Stimulated activated effector memory CD8-positive, alpha-beta T cell treated with anti-CD3 and anti-CD28 coated beads, Interleukin-12 subunit alpha, Interleukin-12 subunit beta, amount 100 ng/mL, for 72 hours (primary cell): ENCODE data around the gene TBATA.

Source experiments
- ATAC-seq: fragments of 150-1000 bp; cut with Tn5 transposase; 2 replicates; pipeline ENCODE4 v1.10.0; 2021
- DNase-seq, 2 donors: peaks; one replicate each; pipeline ENCODE4 v3.0.0; 2021 to 2022; ENCODE audit warnings: low spot score in 2 of 2
- H3K27ac Mint-ChIP-seq: one replicate; pipeline ENCODE4 v1.8.0; 2022; ENCODE audit warnings: mild to moderate bottlenecking, mixed read lengths
- H3K36me3 Mint-ChIP-seq: one replicate; pipeline ENCODE4 v1.8.0; 2022; ENCODE audit warnings: mild to moderate bottlenecking, mixed read lengths
- H3K4me1 Mint-ChIP-seq: one replicate; pipeline ENCODE4 v1.8.0; 2022; ENCODE audit warnings: mixed read lengths
- H3K4me3 Mint-ChIP-seq: one replicate; pipeline ENCODE4 v1.8.0; 2022; ENCODE audit warnings: mild to moderate bottlenecking, mixed read lengths
- H3K9me3 Mint-ChIP-seq: one replicate; pipeline ENCODE4 v1.8.0; 2022; ENCODE audit warnings: mixed read lengths

TBATA gene

DNA sequence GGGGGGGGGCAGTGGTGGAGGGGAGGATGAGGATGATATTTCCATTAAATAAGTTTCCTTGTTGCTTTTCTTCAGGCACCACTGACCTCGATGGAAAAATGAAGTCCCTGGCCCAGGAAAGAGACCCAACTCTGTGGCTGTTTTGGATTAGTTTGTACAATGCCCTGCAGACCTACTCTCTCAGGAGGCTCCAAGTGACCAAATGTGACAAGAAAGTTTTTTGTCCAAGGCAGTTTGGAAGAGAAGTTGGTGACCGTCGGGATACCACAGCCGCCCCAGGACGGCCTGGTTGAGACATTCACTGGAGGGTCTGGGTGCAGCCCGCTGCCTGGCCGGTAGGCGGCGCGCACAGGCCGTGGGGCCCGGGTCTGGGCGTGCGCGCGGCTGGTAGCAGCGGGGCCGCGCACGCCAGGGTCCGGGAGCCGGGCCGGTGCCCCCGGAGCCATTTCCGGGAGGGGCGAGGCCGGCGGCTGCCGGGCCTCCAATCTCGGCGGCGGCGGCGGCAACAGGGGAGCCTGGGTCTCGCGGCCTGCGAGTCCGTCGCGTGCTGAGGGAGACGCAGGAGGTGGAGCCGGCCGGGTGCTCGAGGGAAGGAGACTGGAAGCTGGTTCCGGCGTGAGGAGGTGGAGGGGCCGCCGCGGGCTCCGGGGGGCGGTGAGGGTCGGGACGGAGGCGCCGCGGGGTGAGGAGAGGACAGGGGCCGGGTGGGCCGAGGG, 30.5 kb upstream of the TBATA start, which contains the start of gene SGPL1:
TSS of gene SGPL1 (plus strand) at position 445 of the 716 bp plus-strand sequence. CDS start 906 bp downstream, outside the sequence.
- H3K27ac Mint-ChIP-seq = peak within 1 kb of the TSS; percentile 67
- DNase-seq = peak; percentile 94 to 97
- ATAC-seq = peak; percentile 95
- H3K4me3 Mint-ChIP-seq = peak within 1 kb of the TSS; percentile 88
- H3K4me1 Mint-ChIP-seq = peaks cover 43% of the 10 kb centered on the region
- peaks cover 40% of the 10 kb centered on the region for H3K36me3 Mint-ChIP-seq
- H3K9me3 Mint-ChIP-seq = no peaks in the 10 kb centered on the region

DNA sequence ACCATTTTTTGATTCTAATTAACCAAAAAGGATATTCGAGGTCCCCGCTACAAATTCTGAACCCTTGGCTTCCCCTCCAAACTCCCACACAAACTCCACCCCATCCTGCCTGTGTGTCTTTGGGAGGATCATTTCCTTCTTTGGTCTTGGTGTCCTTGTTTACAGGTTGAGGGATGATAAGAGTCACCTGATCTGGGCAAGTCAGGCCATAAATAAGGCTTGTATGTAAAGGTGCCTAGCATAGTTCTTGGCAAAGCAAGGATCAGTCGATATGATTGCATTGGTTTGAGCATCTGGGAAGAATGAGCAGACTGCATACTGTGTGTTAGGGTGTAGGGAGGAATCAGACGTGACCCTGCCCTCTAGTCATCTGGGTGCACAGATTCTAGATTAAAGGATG, 28.9 kb upstream of the TBATA start:
- Mint-ChIP-seq H3K9me3 (no peaks in the 10 kb centered on the region), H3K27ac (peak overlapping the region; percentile 67), H3K4me3 (peak overlapping the region; percentile 88), H3K4me1 (peaks cover 36% of the 10 kb centered on the region), H3K36me3 (peaks cover 25% of the 10 kb centered on the region)
- DNase-seq = no peak
- ATAC-seq = no peak

DNA sequence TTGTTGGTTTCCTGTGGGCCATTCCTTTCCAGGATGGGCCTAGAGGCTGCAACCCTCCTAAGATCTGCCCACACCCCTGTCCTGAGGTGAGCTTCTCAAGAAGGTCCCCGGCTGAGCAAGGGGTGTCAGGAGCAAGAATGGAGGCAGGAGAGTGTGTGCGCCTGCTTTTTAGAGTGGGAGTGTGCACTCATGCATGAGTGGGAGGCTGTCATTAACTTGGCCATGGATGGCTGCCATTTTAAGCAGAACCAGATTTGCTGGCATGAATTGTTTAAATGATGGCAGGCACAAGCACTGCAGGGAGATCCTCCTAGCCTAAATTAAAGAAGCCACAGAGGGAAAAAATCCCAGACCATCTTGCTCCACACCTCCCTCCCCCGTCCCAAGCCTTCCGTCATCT, 27.6 kb upstream of the TBATA start:
- H3K9me3 Mint-ChIP-seq = no peaks in the 10 kb centered on the region
- ATAC-seq = no peak
- H3K4me1 Mint-ChIP-seq = peaks cover 23% of the 10 kb centered on the region
- H3K27ac Mint-ChIP-seq = no peak overlapping the region
- H3K36me3 Mint-ChIP-seq = peaks cover 16% of the 10 kb centered on the region
- H3K4me3 Mint-ChIP-seq = no peak overlapping the region
- DNase-seq = no peak

DNA sequence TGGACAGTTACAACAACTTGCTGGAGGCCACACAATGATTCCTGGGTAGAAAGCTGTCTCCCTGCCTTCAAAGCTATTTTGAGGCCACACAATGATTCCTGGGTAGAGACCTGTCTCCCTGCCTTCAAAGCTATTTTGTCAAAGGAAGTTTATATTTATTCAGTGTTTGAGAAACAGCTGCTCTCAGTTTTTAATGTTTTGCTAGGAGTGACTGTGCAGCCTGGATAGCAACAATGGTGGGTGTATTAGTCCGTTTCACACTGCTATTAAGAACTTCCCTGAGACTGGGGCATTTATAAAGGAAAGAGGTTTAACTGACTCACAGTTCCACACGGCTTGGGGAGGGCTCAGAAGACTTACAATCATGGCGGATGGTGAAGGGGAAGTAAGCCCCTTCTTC, 26.7 kb upstream of the TBATA start:
- H3K4me1 Mint-ChIP-seq = peaks cover 16% of the 10 kb centered on the region
- ATAC-seq (no peak), DNase-seq (peak in 1 of 2 donors; percentile 25)
- H3K27ac Mint-ChIP-seq = no peak overlapping the region
- no peak overlapping the region for H3K4me3 Mint-ChIP-seq
- no peaks in the 10 kb centered on the region for H3K9me3 Mint-ChIP-seq
- H3K36me3 Mint-ChIP-seq = peaks cover 8% of the 10 kb centered on the region

DNA sequence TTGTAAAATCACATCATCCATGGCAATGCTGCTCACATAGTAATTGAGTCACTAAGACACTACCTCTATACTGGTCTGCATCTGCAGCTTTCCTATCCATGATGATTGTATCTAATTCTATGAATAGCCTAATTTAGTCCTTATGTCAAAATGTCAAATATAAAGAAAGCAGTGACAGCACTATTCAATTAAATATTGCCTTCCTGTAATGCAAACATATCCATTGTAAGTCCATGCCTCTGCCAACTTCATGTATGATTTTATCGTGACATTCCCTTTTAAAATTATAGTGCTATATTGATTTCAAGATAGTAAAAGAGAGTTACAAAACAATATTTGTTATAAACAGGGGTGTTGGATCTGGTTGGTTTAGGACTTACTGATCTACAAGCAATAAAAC, 25.8 kb upstream of the TBATA start:
- ATAC-seq = no peak
- DNase-seq = no peak
- H3K4me3 Mint-ChIP-seq = no peak overlapping the region
- H3K4me1 Mint-ChIP-seq = peaks cover 9% of the 10 kb centered on the region
- H3K9me3 Mint-ChIP-seq = no peaks in the 10 kb centered on the region
- H3K27ac Mint-ChIP-seq = no peak overlapping the region
- no peaks in the 10 kb centered on the region for H3K36me3 Mint-ChIP-seq

DNA sequence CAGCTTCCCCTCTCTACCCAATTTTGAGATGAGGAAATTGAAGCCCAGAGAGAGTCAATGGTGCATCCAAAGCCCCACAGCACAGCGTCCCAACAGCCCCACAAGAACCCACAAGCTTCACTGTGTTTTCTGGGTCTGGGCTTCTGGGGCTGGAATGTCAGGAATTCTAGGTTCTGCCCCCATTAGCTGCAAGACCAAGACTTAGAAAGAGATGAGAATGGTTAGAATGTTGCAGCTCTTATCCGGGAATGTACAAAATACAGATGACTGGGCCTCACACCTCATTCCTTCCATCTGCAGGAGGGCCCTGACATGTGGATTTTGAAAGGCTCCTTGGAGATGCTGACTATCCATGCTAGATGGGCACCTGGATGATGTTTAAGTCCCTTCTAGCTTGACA, 24.5 kb upstream of the TBATA start:
- Mint-ChIP-seq H3K27ac (no peak overlapping the region), H3K9me3 (no peaks in the 10 kb centered on the region), H3K4me1 (peaks cover 7% of the 10 kb centered on the region), H3K4me3 (no peak overlapping the region), H3K36me3 (no peaks in the 10 kb centered on the region)
- DNase-seq (peak in 1 of 2 donors; percentile 4), ATAC-seq (no peak)

DNA sequence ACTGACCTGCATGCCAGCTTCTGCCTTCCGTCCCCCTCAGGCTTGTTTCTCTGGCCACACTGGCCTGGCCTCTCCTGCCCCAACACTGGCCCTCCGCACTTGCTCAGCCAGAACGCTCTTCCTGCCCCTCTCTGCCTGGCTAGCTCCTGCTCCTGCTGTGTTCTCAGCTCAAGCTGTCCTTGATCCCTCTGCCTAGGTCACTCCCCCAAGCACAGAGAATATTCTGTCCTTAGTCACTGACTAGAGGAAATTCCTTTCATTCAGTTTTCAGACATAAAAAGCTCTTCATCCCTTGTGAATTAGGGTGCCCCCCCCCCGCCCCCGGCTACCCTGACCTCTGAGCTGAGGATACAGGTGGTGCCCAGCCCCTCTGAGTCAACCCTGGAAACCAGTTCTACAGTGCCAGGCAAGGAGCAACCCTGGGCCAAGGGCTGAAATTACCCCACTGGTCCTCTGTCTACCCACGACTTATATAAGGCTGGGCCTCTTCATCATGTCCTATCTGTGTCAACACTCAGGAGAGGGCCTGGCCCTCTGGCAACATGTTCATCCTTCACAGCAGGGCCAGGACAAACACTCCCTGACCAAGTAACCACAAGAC, 23.9 kb upstream of the TBATA start:
- no peak overlapping the region for H3K4me3 Mint-ChIP-seq
- DNase-seq = peak in 1 of 2 donors; percentile 10

DNA sequence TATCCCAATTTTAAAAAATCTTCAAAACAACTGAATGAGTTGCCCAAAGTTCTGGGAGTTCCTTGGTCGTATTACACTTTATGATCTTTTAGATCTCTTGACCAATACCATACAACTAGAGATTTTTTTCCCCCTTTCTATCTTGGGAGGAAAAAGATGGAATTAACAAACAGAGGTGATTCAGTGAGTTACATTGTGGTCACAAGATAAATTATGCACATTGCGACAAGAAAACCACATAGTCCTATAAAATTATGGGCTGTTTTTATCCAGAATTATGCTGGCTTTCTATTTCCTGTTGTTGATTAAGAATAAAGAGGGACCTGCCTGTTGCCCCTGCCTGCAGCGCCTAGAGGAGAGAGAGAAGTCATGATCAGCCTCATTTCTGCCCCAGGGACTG, 22.4 kb upstream of the TBATA start:
- Mint-ChIP-seq H3K4me3 (no peak overlapping the region), H3K9me3 (no peaks in the 10 kb centered on the region), H3K36me3 (no peaks in the 10 kb centered on the region), H3K27ac (no peak overlapping the region), H3K4me1 (no peaks in the 10 kb centered on the region)
- DNase-seq (no peak), ATAC-seq (no peak)

More for the DNA sequence above, 23.9 kb upstream of the TBATA start:
- peaks cover 1% of the 10 kb centered on the region for H3K4me1 Mint-ChIP-seq
- no peaks in the 10 kb centered on the region for H3K9me3 Mint-ChIP-seq
- H3K36me3 Mint-ChIP-seq = no peaks in the 10 kb centered on the region
- ATAC-seq = no peak
- H3K27ac Mint-ChIP-seq = no peak overlapping the region

DNA sequence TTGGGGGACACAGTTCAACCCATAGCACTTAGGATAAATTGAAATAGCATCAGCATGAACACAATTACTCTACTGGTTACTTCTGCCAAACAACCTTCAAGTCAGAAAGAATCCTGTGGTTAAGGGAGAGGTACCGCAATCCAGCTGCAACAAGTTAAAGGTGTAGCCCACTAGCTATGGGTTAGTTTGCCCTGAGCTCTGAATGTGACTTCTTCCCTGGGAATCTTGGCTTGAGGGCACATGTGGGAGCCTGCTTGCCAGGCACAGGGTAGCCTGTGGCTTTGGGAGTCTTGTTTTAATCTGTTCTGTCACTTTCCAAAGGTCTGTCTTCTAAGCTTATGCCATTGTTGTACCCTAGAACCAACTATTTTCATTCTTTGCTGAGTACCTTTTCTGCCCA, 21.7 kb upstream of the TBATA start:
- H3K36me3 Mint-ChIP-seq = no peaks in the 10 kb centered on the region
- H3K4me1 Mint-ChIP-seq = no peaks in the 10 kb centered on the region
- H3K4me3 Mint-ChIP-seq = no peak overlapping the region
- no peak overlapping the region for H3K27ac Mint-ChIP-seq
- ATAC-seq (no peak), DNase-seq (peak in 1 of 2 donors; percentile 20)
- H3K9me3 Mint-ChIP-seq = no peaks in the 10 kb centered on the region

DNA sequence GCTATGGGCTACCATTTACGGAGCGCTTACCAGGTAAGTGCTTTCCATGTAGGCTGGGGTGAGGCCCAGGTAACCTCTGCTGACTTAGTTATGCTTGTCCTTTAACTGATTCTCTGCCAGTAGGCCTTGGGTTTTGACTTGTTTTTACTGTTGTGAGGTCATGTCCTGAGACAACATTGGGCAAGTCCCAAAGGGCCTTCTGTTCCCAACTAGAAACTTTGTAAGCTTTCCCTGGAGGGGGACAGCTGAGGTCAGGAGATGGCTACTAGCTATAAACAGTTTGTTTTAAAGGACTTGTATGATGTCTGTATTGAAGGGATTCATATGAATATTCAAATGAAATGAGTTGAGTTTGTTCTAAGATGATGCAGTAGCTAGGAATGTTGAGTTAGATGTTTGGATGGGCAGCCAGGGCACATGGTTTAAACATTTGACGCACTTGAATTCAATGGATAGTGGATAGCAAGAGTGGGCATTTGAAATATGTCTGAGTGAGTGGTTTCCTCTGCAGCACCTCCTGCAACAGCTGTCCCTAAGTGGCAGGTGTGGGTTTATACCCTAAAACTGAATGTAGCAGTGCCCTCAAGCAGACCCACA, 20.5 kb upstream of the TBATA start:
- Mint-ChIP-seq H3K9me3 (no peaks in the 10 kb centered on the region), H3K36me3 (no peaks in the 10 kb centered on the region), H3K4me1 (no peaks in the 10 kb centered on the region), H3K27ac (no peak overlapping the region), H3K4me3 (no peak overlapping the region)
- DNase-seq (peak in 1 of 2 donors; percentile 25), ATAC-seq (no peak)

DNA sequence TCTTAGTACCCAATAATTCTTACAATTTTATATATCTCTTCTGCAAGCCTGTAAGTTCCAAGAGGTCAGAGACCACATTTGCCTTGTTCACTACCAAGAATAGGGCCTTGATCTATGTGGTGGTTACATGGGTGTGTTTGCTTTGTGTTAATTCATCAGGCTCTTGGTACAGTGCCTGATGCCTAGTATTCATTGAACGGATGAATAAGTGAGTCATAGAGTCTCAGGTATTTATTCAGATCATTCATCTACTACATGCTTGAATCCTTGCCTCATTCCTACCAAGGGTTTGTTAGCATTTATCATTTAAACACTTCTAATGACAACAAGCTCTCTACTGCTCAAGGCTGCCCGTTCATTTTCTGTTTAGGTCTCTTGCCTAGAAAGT, 19.2 kb upstream of the TBATA start:
- ATAC-seq (no peak), DNase-seq (no peak)
- H3K27ac Mint-ChIP-seq = no peak overlapping the region
- no peaks in the 10 kb centered on the region for H3K9me3 Mint-ChIP-seq
- no peak overlapping the region for H3K4me3 Mint-ChIP-seq
- no peaks in the 10 kb centered on the region for H3K4me1 Mint-ChIP-seq
- no peaks in the 10 kb centered on the region for H3K36me3 Mint-ChIP-seq

DNA sequence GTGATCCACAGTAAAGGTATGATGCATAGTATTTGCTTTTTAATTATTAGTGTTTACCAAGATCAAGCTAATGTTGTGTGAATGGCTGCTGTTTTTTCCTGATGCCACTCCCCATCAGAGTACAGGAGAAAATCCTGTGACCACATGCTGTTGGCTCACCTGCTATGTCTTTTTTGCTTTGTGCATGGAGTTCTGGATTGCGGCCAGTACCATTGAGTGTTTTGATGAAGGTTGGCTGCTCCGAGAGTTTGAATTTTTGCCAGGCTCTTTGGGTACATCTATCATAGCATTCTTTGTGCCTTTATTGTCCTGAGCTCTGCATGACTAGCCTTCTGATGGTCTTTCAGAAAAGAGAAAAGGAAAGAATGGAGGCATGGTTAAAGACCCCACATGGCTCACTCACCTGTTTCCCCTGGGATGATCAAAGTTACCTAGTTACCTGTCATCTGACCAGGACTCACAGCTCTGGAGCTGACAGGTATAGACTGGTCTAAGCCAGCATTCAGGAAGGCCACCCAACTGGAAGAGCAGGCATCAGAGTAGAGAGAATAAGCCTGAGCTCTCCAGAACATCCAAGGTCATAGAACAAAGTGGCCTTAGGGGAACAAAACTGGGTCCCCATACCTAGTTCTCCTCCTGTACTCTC, 18.7 kb upstream of the TBATA start:
- ATAC-seq (no peak), DNase-seq (peak in 1 of 2 donors; percentile 30)
- Mint-ChIP-seq H3K4me3 (no peak overlapping the region), H3K4me1 (no peaks in the 10 kb centered on the region), H3K9me3 (no peaks in the 10 kb centered on the region), H3K27ac (no peak overlapping the region), H3K36me3 (no peaks in the 10 kb centered on the region)

DNA sequence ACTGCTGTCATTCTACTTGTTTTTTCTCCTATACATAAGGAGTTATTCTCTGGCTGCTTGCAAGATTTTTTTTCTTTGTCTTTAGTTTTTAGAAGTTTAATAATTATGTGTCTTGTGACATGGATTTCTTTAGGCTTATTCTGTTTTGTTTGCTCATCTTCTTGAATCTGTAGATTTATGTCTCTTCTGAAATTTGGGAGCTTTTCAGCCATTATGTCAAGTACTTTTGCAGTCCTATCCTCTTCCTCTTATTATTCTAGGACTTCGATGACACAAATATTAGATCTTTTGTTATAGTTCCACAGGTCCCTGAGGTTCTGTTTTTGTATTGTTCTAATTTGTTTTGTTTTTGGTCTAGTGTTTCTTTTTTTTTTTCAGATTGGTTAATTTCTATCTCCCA, 16.7 kb upstream of the TBATA start:
- DNase-seq (no peak), ATAC-seq (no peak)
- no peaks in the 10 kb centered on the region for H3K36me3 Mint-ChIP-seq
- H3K4me3 Mint-ChIP-seq = no peak overlapping the region
- no peaks in the 10 kb centered on the region for H3K4me1 Mint-ChIP-seq
- no peaks in the 10 kb centered on the region for H3K9me3 Mint-ChIP-seq
- no peak overlapping the region for H3K27ac Mint-ChIP-seq

DNA sequence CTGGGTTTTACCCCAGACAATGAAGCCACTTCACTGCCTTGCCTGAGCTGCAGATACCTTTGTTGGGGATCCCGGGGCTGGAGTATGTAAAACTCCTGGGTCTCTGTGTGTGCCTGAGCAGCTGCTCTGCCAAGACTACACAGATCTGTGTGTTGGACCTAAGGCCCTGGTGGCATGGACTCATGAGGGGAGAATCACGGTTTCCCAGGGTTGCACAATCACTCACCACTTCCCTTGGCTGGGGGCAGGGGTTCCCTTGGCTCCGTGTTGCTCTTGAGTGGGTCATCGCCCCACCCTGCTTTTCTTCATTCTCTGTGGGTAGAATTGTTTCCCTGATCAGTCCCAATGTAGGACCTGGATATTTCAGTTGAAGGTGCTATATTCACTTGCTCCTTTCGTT, 13.9 kb upstream of the TBATA start:
- peaks cover 3% of the 10 kb centered on the region for H3K9me3 Mint-ChIP-seq
- no peaks in the 10 kb centered on the region for H3K36me3 Mint-ChIP-seq
- no peak overlapping the region for H3K4me3 Mint-ChIP-seq
- DNase-seq = no peak
- H3K4me1 Mint-ChIP-seq = no peaks in the 10 kb centered on the region
- ATAC-seq = no peak
- H3K27ac Mint-ChIP-seq = no peak overlapping the region

DNA sequence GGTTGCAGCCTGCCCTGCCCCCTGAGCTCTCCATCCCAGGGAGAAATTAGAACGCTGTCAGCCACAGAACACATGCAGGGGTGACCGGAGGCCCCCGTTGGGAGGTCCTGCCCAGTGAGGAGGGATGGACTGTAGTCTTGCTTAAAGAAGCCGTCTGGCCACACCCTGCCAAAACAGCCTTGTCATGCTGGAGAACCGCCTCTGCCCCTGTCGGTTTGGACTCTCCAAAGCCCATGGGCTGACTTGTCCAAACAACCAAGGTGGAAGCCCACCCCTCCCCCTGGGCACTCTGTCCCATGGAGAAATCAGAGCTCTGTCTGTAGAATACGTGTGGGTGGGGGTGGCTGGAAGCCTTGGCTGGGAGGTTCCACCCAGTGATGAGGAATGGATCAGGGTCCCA, 12.7 kb upstream of the TBATA start:
- Mint-ChIP-seq H3K4me1 (no peaks in the 10 kb centered on the region), H3K27ac (no peak overlapping the region), H3K36me3 (no peaks in the 10 kb centered on the region), H3K9me3 (peaks cover 3% of the 10 kb centered on the region), H3K4me3 (no peak overlapping the region)
- DNase-seq = peak in 1 of 2 donors; percentile 44
- no peak for ATAC-seq
